Measurements from ENCODE around the gene CCDC106.
A peak's percentile ranks its signal among the peaks of the same experiment; 100 is the strongest.

CCDC106 gene

DNA sequence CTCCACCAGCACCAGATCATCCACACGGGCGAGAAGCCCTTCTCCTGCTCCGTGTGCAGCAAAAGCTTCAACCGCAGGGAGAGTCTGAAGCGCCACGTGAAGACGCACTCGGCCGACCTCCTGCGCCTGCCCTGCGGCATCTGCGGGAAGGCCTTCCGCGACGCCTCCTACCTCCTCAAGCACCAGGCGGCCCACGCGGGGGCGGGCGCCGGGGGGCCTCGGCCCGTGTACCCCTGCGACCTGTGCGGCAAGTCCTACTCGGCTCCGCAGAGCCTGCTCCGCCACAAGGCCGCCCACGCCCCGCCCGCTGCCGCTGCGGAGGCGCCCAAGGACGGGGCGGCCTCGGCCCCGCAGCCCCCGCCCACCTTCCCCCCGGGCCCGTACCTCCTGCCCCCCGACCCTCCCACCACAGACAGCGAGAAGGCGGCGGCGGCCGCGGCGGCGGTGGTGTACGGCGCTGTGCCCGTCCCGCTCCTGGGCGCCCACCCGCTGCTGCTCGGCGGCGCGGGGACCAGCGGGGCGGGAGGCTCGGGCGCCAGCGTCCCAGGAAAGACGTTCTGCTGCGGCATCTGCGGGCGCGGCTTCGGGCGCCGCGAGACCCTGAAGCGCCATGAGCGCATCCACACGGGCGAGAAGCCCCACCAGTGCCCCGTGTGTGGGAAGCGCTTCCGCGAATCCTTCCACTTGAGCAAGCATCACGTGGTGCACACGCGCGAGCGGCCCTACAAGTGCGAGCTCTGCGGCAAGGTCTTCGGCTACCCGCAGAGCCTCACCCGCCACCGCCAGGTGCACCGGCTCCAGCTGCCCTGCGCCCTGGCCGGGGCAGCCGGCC is 33.1 kb upstream of the CCDC106 start:
- no peak for DNase-seq

- no peak for DNase-seq
Observed at GRCh38 chr19:55615543-55616394, 32.2 kb upstream of the CCDC106 start.

GRCh38 chr19:55616395-55616875 is 31.6 kb upstream of the CCDC106 start:
- DNase-seq, result no peak

- no peak for DNase-seq
Observed at GRCh38 chr19:55617426-55617825, 30.6 kb upstream of the CCDC106 start.

GRCh38 chr19:55618426-55618825 is 29.6 kb upstream of the CCDC106 start:
- DNase-seq, result no peak

GRCh38 chr19:55619286-55619685 is 28.7 kb upstream of the CCDC106 start:
- peak in 2 of 4 experiments; percentile 45 to 47 for DNase-seq

DNA sequence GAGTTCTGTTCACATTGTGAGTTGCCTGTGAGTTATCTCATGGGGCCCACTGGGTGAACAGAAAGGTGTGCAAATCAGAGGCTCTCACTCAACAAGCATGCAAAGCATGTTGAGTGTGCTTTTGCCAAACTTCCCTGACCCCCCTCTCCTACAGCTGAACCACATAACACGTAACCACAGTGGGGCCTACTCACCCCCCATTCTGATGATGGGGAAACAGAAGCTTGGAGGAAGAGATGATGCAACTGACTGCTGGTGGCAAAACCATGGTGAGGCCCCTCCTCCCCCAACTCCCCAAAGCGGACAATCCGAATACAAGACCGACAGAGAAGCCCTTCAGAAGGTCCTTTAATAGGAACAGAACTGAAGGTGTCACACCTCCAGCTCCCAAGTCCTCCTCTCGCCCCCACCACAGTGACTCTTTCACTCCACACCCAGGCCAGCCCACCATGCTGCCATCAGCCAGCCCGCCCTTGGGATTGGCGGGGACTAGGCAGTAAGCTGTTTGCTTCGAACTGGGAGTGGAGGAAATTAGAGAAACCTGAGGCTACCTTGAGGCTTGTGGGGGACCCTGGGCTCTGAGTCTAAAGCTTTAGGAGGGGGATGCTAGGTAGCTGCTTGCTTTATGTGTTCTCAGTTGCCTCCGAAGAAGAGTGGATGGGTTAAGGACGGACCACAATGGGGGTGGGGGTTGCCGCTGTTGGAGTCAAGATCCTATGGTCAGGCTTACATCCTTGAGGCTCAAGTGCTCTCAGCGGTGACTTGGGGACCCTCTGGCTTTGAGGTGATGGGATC is 27.4 kb upstream of the CCDC106 start:
- DNase-seq, result peak; percentile 38 to 66 (median 62)

DNA sequence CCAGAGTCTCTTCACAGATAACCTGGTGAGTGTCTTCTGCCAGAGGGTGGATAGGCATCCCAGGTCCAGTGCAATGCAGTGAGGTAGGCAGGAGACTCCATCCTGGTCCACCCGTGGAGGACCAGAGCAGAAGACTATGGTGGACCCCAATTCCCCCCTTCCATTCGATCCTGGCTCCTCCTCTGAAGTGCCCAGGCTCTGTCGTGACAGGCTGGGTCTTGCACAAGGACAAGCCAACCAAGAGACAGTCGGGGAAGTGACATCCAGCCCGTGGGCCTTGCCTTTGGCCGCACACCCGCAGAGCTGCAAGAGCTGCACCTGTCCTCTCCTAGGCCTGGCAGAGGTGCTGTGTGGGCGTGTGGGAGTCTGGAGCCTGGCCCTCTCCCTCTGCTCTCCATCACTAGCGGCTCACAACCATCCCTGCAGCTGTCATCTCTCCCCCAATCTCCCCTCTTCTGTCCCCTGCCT is 26.8 kb upstream of the CCDC106 start:
- no peak for DNase-seq

- no peak for DNase-seq
Observed at GRCh38 chr19:55621673-55622231, 26.3 kb upstream of the CCDC106 start.

DNA sequence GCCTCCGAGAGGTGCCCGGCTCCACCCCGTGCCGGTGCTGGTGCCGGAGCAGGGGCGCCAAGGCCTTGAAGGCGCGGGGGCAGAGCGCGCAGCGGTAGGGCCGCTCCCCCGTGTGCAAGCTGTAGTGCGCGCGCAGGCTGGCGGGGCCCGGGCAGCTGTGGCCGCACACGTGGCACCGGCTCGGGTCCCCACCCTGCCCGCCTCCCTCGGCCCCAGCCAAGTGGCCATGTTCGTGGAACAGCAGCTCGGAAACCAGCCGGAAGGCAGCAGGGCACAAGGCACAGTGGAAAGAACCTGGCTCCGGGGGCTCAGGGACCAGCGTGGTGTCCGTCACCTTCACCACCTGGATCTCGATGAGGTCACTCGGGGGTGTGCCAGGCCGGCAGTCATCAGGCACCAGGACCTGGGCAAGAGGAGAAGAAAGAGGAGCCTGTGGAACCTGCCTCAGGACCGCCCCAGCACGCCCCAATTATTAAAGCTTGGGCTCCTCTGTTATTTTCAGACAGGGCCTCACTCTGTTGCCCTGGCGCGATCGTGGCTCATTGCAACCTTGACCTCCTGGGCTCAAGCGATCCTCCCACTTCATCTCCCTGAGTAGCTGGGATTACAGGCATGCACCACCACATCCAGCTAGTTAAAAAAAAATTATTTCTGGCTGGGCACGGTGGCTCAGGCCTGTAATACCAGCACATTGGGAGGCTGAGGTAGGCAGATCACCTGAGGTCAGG is 25.6 kb upstream of the CCDC106 start:
- DNase-seq, result no peak

DNA sequence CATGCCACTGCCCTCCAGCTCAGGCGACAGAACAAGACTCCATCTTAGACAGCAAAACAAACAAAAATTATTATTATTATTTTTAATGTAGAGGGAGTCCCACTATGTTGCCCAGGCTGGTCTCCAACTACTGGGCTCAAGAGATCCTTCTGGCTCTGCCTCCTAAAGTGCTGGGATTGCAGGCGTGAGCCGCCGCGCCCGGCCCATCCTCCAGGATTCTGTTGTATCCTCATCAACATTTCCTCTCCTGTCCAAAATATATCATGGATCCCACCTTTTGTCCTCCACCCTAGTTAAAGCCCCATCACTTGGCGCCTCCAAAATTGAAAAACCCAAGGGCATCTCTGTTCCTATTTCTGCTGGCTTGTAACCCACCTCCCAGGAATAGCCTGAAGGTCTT is 24.9 kb upstream of the CCDC106 start:
- no peak for DNase-seq

GRCh38 chr19:55623561-55623960 is 24.5 kb upstream of the CCDC106 start:
- DNase-seq, result no peak

DNA sequence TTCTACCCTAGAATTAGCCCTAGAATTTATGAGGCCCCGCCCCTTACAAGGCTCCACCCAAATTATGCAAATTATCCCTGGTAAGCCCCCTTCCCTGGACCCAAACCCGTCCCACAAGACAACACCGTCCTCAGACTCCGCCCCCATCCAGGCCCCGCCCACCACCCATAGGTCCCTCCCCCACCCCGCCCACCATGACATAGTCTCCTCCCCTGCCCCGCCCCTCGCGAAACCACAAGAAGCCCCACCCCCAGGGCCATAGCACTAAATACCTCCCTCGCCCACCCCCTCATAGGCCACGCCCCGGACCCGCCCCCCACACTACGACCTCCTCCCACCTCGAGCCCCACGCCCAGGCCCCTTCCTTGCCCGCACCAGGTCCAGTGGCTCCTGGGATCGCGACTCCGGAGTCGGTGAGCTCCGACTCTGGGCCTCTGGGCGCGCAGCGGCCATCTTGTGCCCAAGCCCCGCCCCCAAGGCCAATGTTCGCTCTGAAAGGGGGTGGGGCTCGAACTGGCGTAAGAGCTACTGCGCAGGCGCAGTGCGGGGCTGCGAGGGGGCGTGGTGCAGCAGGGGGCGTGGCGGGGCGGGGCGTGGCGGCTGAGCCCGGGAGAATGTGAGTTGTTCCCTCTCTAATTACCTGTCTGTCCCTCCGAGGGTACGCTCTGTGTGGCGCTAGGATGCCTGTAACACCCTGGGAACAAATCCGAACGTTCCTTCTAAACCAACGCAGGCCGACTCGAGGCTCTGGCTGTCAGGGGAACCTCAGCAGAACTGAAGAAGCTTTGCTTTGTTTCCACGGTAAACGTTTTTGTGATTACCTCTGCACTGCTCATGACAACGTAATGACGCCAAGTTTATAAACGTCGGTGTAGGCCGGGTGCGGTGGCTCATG is 23.7 kb upstream of the CCDC106 start, which contains the start of gene ZNF784:
ZNF784 (minus strand) TSS at position 458 of the 895 bp plus-strand sequence; CDS start at position 453, 5 bp downstream.
- peak; percentile 96 to 99 (median 98) for DNase-seq

DNA sequence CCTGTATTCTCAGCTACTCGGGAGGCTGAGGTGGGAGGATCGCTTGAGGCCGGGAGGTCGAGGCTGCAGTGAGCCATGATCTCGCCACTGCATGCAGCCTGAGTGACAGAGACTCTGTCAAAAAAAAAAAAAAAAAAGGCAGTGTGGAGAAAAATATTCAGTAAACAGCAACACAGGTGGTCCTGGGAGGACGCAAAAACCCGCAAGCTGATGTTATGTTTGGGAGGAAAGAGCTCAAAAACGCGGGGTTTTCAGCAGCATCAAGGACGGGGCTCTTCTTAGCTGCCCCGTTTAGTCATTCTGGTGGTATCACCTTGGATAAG is 23.0 kb upstream of the CCDC106 start:
- no peak for DNase-seq

DNA sequence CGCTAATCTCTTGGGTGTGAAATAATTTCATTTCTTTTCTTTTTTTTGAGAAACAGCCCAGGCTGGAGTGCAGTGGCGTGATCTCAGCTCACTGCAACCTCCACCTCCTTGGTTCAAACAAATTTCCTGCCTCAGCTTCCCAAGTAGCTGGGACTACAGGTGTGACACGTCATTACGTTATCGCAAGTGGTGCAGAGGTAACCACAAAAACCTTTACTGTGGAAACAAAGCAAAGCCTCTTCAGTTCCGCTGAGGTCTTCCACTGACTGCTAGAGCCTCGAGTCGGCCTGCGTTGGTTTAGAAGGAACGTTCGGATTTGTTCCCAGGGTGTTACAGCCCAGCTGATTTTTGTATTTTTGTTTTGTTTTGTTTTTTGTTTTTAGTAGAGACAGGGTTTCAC is 21.7 kb upstream of the CCDC106 start:
- no peak for DNase-seq

- DNase-seq, result peak; percentile 95 to 98 (median 97)
Observed at GRCh38 chr19:55632463-55632834, 15.6 kb upstream of the CCDC106 start.

DNA sequence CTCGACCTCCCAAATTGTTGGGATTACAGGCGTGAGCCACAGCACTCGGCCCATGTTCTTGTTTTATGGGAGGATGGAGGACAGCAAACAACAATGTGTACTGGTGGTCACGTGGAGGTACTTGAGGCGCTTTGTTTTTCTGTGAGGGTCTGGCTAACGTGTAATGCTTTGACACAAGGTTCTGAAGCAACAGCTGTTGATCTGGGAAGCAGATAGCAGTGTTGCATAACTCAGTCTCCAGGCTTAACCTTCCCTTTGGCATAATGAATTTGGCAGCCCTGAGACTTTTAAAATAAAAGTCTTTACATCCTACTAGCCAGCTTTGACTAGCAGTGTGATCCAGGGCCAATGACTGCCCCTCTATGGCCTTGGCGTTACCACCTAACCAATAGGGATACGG is 14.2 kb upstream of the CCDC106 start:
- DNase-seq, result peak in 3 of 4 experiments; percentile 16 to 39 (median 24)

- DNase-seq, result peak in 1 of 4 experiments; percentile 26
Observed at GRCh38 chr19:55635334-55635717, 12.7 kb upstream of the CCDC106 start.

DNA sequence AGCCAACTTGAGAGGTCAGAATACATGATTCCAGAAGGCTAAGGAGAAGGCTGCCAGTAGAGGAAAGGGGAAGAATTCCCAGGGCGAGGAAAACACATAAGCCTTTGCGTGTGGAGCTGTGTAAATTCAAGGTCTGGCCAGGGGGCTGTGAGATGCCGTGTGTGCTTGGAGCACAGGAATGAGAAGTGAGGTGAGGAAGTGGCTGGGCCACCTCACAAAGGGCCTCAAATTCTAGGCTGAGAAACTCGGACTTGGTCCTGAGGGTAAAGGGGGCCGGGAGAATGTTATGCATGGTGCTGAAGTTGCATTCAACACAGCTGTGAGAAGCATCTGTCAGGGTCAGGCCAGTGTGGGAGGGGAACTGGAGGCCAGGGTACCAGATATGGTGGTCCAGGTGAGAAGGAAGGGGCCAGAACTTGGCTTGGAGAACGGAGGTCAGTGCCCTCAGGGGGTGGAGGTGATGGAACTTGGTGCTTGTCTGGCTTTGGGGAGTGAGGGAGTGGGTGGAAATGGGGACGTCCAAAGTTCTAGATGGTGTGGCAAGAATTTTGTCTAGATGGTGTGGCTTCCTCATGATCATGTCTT is 12.1 kb upstream of the CCDC106 start:
- DNase-seq, result no peak

DNA sequence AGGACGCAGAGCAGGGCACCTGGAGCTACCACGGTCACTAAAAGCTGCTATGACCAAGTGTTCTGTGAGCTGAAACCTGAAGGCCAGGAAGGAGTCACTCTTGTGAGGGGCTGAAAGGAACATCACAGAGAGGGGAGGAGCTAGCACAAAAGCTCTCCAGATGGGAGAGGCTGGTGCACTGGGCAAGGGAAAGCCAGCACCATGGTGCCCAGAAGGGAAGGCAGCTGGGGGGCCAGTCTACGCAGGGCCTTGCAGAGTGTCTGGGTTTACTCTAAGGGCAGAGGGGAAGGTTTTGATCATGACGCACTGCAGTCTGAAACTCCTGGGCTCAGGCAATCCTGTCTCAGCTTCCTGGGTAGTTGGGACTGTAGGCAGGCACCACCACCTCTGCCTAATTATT is 11.3 kb upstream of the CCDC106 start:
- DNase-seq, result no peak

Measured in suppressor macrophage (primary cell).